GM12878 (cell line): ENCODE data around the gene ADCY1.

Experiments
- BHLHE40 ChIP-seq, 2 experiments: fragments of 450-650 bp in 1 of 2; IDR thresholded peaks; 2 replicates each; pipeline ENCODE4 v1.6.1; 2011 to 2017; ENCODE audit warnings: low read depth in 2 of 2, borderline replicate concordance in 1 of 2, improper control_type of control experiment in 1 of 2, low read length in 1 of 2, mild to moderate bottlenecking in 1 of 2
- CREB1 ChIP-seq: IDR thresholded peaks from 2 replicates; pipeline ENCODE4 v1.6.1; 2012; ENCODE audit warnings: low read depth, mild to moderate bottlenecking, inconsistent platforms
- CTCF ChIP-seq, 3 experiments: IDR thresholded peaks in 2 of 3; conservative IDR thresholded peaks in 1 of 3; 2 replicates each; pipeline ENCODE4 v1.5.1; 2011; ENCODE audit warnings: low read depth in 3 of 3, low read length in 3 of 3, mild to moderate bottlenecking in 3 of 3, control low read depth in 2 of 3, moderate library complexity in 2 of 3, inconsistent platforms in 1 of 3, mixed read lengths in 1 of 3; ENCODE audit not compliant: control insufficient read depth in 2 of 3, insufficient read depth in 1 of 3; ENCODE audit errors: extremely low read depth in 1 of 3
- EZH2 ChIP-seq: IDR thresholded peaks from 2 replicates; pipeline ENCODE4 v1.6.1; 2012; ENCODE audit warnings: low read depth, mild to moderate bottlenecking, control low read depth, inconsistent platforms, low read length, borderline replicate concordance; ENCODE audit not compliant: control insufficient read depth
- MEF2A ChIP-seq: IDR thresholded peaks from 2 replicates; pipeline ENCODE4 v1.6.1; 2011; ENCODE audit warnings: low read depth, mild to moderate bottlenecking, low read length, moderate library complexity; ENCODE audit not compliant: insufficient read depth
- NFIC ChIP-seq: IDR thresholded peaks from 2 replicates; pipeline ENCODE4 v1.6.1; 2012; ENCODE audit warnings: low read depth, mild to moderate bottlenecking, inconsistent platforms, low read length, moderate library complexity
- TARDBP ChIP-seq: IDR thresholded peaks from 2 replicates; pipeline ENCODE4 v1.6.1; 2016; ENCODE audit warnings: borderline replicate concordance
- TCF12 ChIP-seq: IDR thresholded peaks from 2 replicates; pipeline ENCODE4 v1.6.1; 2011; ENCODE audit warnings: low read depth, mild to moderate bottlenecking, low read length
- ZNF384 ChIP-seq: IDR thresholded peaks from 2 replicates; pipeline ENCODE4 v1.6.1; 2012; ENCODE audit warnings: low read depth, mild to moderate bottlenecking, low read length, improper control_type of control experiment, borderline replicate concordance

DNA sequence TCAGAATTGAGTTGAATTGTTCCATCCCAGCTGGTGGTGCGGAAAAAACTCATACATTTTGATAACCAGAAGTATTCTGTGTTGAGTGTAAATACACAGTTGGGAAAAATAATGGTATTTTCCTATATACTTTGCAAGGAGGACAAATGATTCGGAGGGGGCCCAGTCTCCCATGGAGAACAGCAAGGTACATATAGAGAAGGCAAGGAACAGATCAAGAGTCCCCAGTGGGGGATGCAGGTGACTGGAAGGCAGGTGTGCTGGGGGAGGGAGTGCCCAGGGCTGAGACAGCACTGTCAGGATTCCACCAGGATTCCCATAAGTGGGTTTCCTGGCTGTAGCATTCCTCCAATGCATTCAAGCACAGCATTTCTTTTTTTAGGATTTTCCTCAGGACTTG is 10.8 kb upstream of the ADCY1 start:
- TF ChIP-seq CTCF (IDR thresholded peaks at IDR 0.05 in 2 of 3, conservative IDR thresholded peaks at IDR 0.05 in 1 of 3; ENCODE audit: control insufficient read depth in 2 of 3, extremely low read depth in 1 of 3, insufficient read depth in 1 of 3, low read depth in 3 of 3, low read length in 3 of 3) (no peak), BHLHE40 (IDR thresholded peaks at IDR 0.05; ENCODE audit: borderline replicate concordance in 1 of 2, low read depth in 2 of 2, low read length in 1 of 2) (no peak), TARDBP (no peak), MEF2A (no peak), ZNF384 (no peak), CREB1 (no peak), EZH2 (no peak), NFIC (no peak), TCF12 (no peak)
